GM20000 (cell line): ENCODE results near the gene STAT4.

Source experiments
- DNase-seq: peaks from one replicate; pipeline ENCODE4 v3.0.0; 2012; ENCODE audit warnings: low spot score
- TF ChIP-seq, protein P1 (sequence below): IDR thresholded peaks from 2 replicates; pipeline ENCODE4 v1.5.1; 2012; ENCODE audit warnings: mild to moderate bottlenecking, control low read depth; ENCODE audit errors: extremely low read depth, missing control alignments

STAT4 gene

DNA sequence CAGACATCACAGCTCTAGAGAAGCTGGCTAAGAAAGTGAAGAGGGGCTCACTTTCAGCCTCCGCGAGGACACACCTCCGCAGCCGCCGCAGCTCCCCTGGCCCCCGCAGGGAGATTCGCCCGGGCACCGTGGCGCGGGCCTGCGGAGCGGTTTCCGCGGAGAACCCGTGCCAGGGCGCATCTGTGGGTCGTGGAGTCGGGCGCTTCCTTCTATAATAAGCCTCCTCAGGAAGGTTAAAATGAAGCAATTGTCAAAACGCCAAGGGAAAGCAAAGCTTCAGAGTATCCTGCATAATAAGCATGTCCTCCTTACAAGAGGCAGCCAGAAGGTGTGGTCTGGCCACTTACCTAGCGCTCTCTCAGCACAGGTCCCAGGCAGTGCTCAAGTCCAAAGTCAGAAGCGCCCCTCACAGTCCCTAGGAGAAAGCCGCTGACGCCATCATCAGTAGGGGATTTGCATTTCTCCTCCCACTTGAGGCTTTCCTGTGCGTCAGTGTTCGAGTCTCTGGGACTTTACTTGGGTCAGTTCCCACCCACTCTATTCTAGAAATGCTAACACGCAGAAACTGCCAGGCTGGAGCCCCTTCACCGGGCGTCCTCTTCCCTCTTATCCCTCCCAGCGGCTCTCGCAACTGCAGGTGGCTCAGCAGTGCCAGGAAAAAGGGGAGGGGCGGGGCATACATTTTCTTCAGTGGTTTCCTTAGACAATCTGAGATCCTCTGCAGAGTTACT is at the start of gene STAT4:
STAT4 (minus strand) TSS at position 395 of the 731 bp plus-strand sequence. CDS start 2,791 bp downstream, outside the sequence.
- DNase-seq: peak; percentile 73
- TF ChIP-seq, protein P1, sequence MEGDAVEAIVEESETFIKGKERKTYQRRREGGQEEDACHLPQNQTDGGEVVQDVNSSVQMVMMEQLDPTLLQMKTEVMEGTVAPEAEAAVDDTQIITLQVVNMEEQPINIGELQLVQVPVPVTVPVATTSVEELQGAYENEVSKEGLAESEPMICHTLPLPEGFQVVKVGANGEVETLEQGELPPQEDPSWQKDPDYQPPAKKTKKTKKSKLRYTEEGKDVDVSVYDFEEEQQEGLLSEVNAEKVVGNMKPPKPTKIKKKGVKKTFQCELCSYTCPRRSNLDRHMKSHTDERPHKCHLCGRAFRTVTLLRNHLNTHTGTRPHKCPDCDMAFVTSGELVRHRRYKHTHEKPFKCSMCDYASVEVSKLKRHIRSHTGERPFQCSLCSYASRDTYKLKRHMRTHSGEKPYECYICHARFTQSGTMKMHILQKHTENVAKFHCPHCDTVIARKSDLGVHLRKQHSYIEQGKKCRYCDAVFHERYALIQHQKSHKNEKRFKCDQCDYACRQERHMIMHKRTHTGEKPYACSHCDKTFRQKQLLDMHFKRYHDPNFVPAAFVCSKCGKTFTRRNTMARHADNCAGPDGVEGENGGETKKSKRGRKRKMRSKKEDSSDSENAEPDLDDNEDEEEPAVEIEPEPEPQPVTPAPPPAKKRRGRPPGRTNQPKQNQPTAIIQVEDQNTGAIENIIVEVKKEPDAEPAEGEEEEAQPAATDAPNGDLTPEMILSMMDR: no peak

DNA sequence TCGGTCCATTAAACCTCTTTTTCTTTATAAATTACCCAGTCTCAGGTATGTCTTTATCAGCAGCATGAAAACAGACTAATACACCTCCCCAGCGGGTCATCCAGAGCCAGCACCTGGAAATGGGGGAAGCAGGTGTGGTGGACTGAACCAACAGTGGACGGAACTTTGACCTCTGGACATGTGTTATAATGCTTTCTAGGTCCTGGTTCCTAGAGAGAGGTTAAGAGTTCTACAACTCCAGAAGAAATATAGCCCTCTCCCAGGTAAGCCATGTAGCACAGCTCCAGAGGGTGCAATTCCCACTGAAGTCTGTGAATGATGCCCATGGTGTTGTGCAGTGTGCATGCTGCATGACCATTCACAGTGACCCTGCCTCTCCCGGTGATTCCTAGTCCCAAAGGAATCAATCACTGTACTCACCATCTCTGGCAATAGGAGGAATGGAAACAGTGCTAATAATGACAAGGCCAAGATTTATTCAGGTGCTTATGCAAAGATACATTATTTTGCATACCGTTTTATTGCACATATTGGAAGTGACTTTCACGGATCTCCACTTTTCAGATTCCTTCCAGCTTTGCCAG is 49.2 kb upstream of the STAT4 start:
- DNase-seq: no peak

DNA sequence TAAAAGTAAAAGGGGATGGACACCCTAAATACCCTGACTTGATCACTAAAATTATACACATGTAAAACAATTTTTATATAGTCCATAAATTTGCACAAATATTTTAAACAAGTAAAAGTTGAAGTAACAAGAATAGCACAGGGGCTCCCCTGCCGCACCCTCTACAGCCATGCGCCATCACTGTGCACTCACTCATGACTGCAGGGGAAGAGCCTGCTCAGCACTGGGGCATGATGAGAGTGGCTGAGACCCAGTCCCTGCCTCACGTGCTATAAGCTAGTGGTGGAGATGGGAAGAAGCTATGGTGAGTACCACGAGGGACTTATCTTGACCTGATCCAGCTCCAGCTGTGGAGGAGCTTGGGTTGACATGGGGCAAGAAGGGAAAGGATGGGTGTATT is 47.5 kb upstream of the STAT4 start:
- DNase-seq: no peak
- TF ChIP-seq, protein P1: no peak

More for the DNA sequence above, 49.2 kb upstream of the STAT4 start:
- TF ChIP-seq, protein P1: no peak

- TF ChIP-seq, protein P1: no peak
Measured at GRCh38 chr2:191197096-191197495, 46.3 kb upstream of the STAT4 start.

GRCh38 chr2:191195021-191195420 is 44.2 kb upstream of the STAT4 start:
- TF ChIP-seq, protein P1: no peak
- DNase-seq: no peak

More at GRCh38 chr2:191197096-191197495, 46.3 kb upstream of the STAT4 start:
- no peak for DNase-seq

GRCh38 chr2:191190861-191191552 is 40.2 kb upstream of the STAT4 start:
- DNase-seq: no peak
- TF ChIP-seq, protein P1: no peak

DNA sequence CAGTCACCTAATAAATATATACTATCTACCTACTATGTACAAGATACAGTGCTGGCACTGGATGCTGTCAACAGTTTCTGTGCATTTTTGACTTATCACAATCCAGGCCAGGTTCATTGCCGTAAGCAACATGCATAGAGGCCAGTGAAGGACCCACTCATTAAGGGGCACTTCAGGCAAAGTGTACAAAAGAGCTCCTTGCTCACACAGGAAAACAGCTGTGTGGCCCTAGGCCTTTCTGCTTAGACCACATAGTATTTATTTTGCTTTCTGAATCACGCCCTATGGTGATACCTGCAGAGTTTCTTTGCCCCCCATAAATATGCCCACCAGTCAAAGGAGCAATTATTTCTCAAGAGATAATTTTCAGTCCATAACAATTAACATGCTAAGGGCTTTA is 39.6 kb upstream of the STAT4 start:
- TF ChIP-seq, protein P1: no peak
- no peak for DNase-seq
